Measurements from ENCODE around the gene ARPC1B. TPM values are rescaled to one million over a fixed set of nuclear protein-coding genes. Genes with fewer than 3 reads are reported as not detected.
"Not testable (repeated sequence)": the region's sequence is repeated elsewhere in the genome, so short reads cannot be mapped to it uniquely, and the experiment has no call there.

ARPC1B gene
- total RNA-seq, 1 donor from 2014 or later = 37.4 TPM

GRCh38 chr7:99387239-99387635, 12.7 kb downstream of the ARPC1B start:
- peak; percentile 12 for ATAC-seq

GRCh38 chr7:99387912-99388311, 13.4 kb downstream of the ARPC1B start:
- ATAC-seq (no peak), DNase-seq (ENCODE audit: low spot score) (no peak)

More at GRCh38 chr7:99387239-99387635, 12.7 kb downstream of the ARPC1B start:
- not testable (repeated sequence) for DNase-seq (ENCODE audit: low spot score)

GRCh38 chr7:99389772-99390171, 15.2 kb downstream of the ARPC1B start:
- ATAC-seq = no peak
- DNase-seq (ENCODE audit: low spot score) = no peak

GRCh38 chr7:99390941-99391602, 16.5 kb downstream of the ARPC1B start:
- ATAC-seq (no peak), DNase-seq (ENCODE audit: low spot score) (no peak)

- ATAC-seq (no peak), DNase-seq (ENCODE audit: low spot score) (no peak)
Measured at GRCh38 chr7:99392046-99392445, 17.5 kb downstream of the ARPC1B start.

- ATAC-seq (peak; percentile 53), DNase-seq (ENCODE audit: low spot score) (peak; percentile 64)
Measured at GRCh38 chr7:99392659-99393354, 18.3 kb downstream of the ARPC1B start.

GRCh38 chr7:99393355-99394187, 19.0 kb downstream of the ARPC1B start:
- no peak for DNase-seq (ENCODE audit: low spot score)
- peak; percentile 2 for ATAC-seq

- ATAC-seq = no peak
- no peak for DNase-seq (ENCODE audit: low spot score)
Measured at GRCh38 chr7:99394188-99394502, 19.6 kb downstream of the ARPC1B start.

- peak; percentile 81 for ATAC-seq
- DNase-seq (ENCODE audit: low spot score) = peak; percentile 89
Measured at GRCh38 chr7:99395616-99396327, 21.2 kb downstream of the ARPC1B start.

GRCh38 chr7:99396418-99397296, 22.1 kb downstream of the ARPC1B start:
- DNase-seq (ENCODE audit: low spot score) (no peak), ATAC-seq (no peak)

- DNase-seq (ENCODE audit: low spot score) = no peak
Measured at GRCh38 chr7:99397297-99397983, 22.9 kb downstream of the ARPC1B start.

GRCh38 chr7:99398891-99399445, 24.4 kb downstream of the ARPC1B start:
- ATAC-seq (no peak), DNase-seq (ENCODE audit: low spot score) (no peak)

More at GRCh38 chr7:99397297-99397983, 22.9 kb downstream of the ARPC1B start:
- no peak for ATAC-seq

GRCh38 chr7:99399597-99399996, 25.1 kb downstream of the ARPC1B start:
- ATAC-seq (no peak), DNase-seq (ENCODE audit: low spot score) (no peak)

- no peak for ATAC-seq
- no peak for DNase-seq (ENCODE audit: low spot score)
Measured at GRCh38 chr7:99402854-99403253, 28.3 kb downstream of the ARPC1B start.

GRCh38 chr7:99403764-99404163, 29.2 kb downstream of the ARPC1B start:
- ATAC-seq (no peak), DNase-seq (ENCODE audit: low spot score) (no peak)

GRCh38 chr7:99404235-99404976, 29.9 kb downstream of the ARPC1B start:
- no peak for DNase-seq (ENCODE audit: low spot score)
- no peak for ATAC-seq

- no peak for DNase-seq (ENCODE audit: low spot score)
- ATAC-seq = no peak
Measured at GRCh38 chr7:99404977-99405320, 30.4 kb downstream of the ARPC1B start.

GRCh38 chr7:99406557-99406956, 32.0 kb downstream of the ARPC1B start:
- no peak for DNase-seq (ENCODE audit: low spot score)
- ATAC-seq = no peak

Measured in left lobe of liver (tissue), 2 donors.